Kidney (tissue), 14 donors: ENCODE measurements around the gene CLIC4. TPM values are rescaled to one million over a fixed set of nuclear protein-coding genes. Genes with fewer than 3 reads are reported as not detected.
A peak's percentile ranks its signal among the peaks of the same experiment; 100 is the strongest.
"Not testable (repeated sequence)": the region's sequence is repeated elsewhere in the genome, so short reads cannot be mapped to it uniquely, and the experiment has no call there.

ENCODE experiments used
- DNase-seq, 5 donors: peaks; one replicate each; pipeline ENCODE4 v3.0.0-alpha.2; 2013 to 2020
- FAIRE-seq: peaks from 2 replicates; lab custom pipeline; 2012; peaks lifted over from hg19 to GRCh38; lab: Jason Lieb, UNC
- H3K27ac ChIP-seq, 2 donors: one replicate each; pipeline ENCODE4 v1.7.0; 2013; ENCODE audit warnings: low read depth in 2 of 2, low read length in 2 of 2, inconsistent platforms in 1 of 2
- H3K27me3 ChIP-seq: one replicate; pipeline ENCODE4 v1.7.1; 2013; ENCODE audit warnings: low read length, inconsistent platforms; ENCODE audit not compliant: control insufficient read depth, insufficient read depth
- H3K36me3 ChIP-seq, 3 donors: one replicate each; pipeline versions ENCODE4 v1.7.0 to v1.7.1; 2013; ENCODE audit warnings: low read length in 3 of 3, control low read depth in 1 of 3, inconsistent platforms in 1 of 3; ENCODE audit not compliant: insufficient read depth in 3 of 3, control insufficient read depth in 2 of 3
- H3K4me1 ChIP-seq, 3 donors: one replicate each; pipeline versions ENCODE4 v1.7.0 to v1.7.1; 2013; ENCODE audit warnings: low read length in 3 of 3, inconsistent platforms in 1 of 3, low read depth in 1 of 3; ENCODE audit not compliant: control insufficient read depth in 2 of 3, insufficient read depth in 2 of 3
- H3K4me3 ChIP-seq, 3 donors: one replicate each; pipeline versions ENCODE4 v1.7.0 to v1.8.1; 2013; ENCODE audit warnings: low read length in 3 of 3, control low read depth in 1 of 3, inconsistent platforms in 1 of 3
- H3K9ac ChIP-seq, 3 donors: one replicate each; pipeline versions ENCODE4 v1.7.0 to v1.7.1; 2013; ENCODE audit warnings: low read length in 3 of 3, control low read depth in 1 of 3, inconsistent platforms in 1 of 3
- H3K9me3 ChIP-seq, 3 donors: one replicate each; pipeline versions ENCODE4 v1.7.0 to v1.7.1; 2013; ENCODE audit warnings: low read length in 3 of 3, control low read depth in 1 of 3, inconsistent platforms in 1 of 3; ENCODE audit not compliant: control insufficient read depth in 2 of 3, insufficient read depth in 1 of 3
- intact Hi-C: fragments of 100-400 bp; cut with DNase I; formaldehyde crosslinking; loops from one replicate; pipeline ENCODE4 v1.11.1; 2022
- polyA plus RNA-seq: library from polyadenylated mRNA; stranded (reverse); fragments of 350-450 nt; fragmentation: Illumina TruSeq; extraction: RNeasy Lipid Tissue Mini Kit (QIAGEN cat#74804); gene quantifications from one replicate; pipeline ENCODE4 v1.2.3, GENCODE V29; 2014; ENCODE audit warnings: low read depth, low replicate concordance; ENCODE audit not compliant: insufficient read depth
- total RNA-seq: library from RNA; stranded (reverse); fragmentation: NEBNext Ultra II Directional; extraction: Animal tissue kit (Norgen Biotek cat#: 25700); gene quantifications from one replicate; pipeline ENCODE4 v1.2.1, GENCODE V29; 2021
- TF ChIP-seq, protein P1 (sequence below): IDR thresholded peaks from 3 replicates; pipeline ENCODE4 v1.5.1; 2012; ENCODE audit warnings: mild to moderate bottlenecking, moderate library complexity, borderline replicate concordance; ENCODE audit not compliant: insufficient read depth; ENCODE audit errors: extremely low read depth
- donor health status: control.
- donor health status: control.
- donor health status: control.
- donor health status: control.
- donor health status: control.
- donor health status: DM: yes; HTN: yes; CAD: no.
- donor health status: Normal renal cell carcinoma (clear cell type).

The CLIC4 gene
- total and polyA plus RNA-seq, 2 donors from 2014 or later = 72.7 to 315 TPM

GRCh38 chr1:24793447-24794129 is 48.3 kb downstream of the CLIC4 start:
- no peak overlapping the region for H3K9ac ChIP-seq
- H3K27me3 ChIP-seq = no peaks in the 10 kb centered on the region
- no peak overlapping the region for H3K4me3 ChIP-seq
- TF ChIP-seq, protein P1, sequence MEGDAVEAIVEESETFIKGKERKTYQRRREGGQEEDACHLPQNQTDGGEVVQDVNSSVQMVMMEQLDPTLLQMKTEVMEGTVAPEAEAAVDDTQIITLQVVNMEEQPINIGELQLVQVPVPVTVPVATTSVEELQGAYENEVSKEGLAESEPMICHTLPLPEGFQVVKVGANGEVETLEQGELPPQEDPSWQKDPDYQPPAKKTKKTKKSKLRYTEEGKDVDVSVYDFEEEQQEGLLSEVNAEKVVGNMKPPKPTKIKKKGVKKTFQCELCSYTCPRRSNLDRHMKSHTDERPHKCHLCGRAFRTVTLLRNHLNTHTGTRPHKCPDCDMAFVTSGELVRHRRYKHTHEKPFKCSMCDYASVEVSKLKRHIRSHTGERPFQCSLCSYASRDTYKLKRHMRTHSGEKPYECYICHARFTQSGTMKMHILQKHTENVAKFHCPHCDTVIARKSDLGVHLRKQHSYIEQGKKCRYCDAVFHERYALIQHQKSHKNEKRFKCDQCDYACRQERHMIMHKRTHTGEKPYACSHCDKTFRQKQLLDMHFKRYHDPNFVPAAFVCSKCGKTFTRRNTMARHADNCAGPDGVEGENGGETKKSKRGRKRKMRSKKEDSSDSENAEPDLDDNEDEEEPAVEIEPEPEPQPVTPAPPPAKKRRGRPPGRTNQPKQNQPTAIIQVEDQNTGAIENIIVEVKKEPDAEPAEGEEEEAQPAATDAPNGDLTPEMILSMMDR = no peak
- no peaks in the 10 kb centered on the region for H3K36me3 ChIP-seq
- DNase-seq (no peak), FAIRE-seq (no peak)
- intact Hi-C loops = no loop called here
- no peaks in the 10 kb centered on the region for H3K4me1 ChIP-seq
- peak overlapping the region; percentile 41 to 42 for H3K27ac ChIP-seq
- no peaks in the 10 kb centered on the region for H3K9me3 ChIP-seq

DNA sequence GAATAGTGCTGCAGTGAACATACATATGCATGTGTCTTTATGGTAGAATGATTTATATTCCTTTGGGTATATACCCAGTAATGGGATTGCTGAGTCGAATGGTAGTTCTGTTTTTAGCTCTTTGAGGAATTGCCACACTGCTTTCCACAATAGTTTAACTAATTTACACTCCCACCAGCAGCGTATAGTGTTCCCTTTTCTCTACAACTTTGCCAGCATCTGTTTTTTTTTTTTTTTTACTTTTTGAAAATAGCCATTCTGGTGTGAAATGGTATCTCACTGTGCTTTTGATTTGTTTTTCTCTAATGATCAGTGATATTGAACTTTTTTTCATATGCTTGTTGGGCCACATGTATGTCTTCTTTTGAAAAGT is 48.9 kb downstream of the CLIC4 start:
- FAIRE-seq, H3K27me3 ChIP-seq, H3K9me3 ChIP-seq, H3K36me3 ChIP-seq, intact Hi-C loops, DNase-seq, H3K4me1 ChIP-seq, H3K9ac ChIP-seq, H3K4me3 ChIP-seq: not testable (repeated sequence)
- peak overlapping the region in 1 of 2 donors; percentile 42 for H3K27ac ChIP-seq

GRCh38 chr1:24795236-24795635 is 50.0 kb downstream of the CLIC4 start:
- Histone ChIP-seq H3K4me3 (no peak overlapping the region), H3K9ac (no peak overlapping the region), H3K4me1 (no peaks in the 10 kb centered on the region), H3K27me3 (no peaks in the 10 kb centered on the region), H3K36me3 (no peaks in the 10 kb centered on the region), H3K27ac (no peak overlapping the region), H3K9me3 (no peaks in the 10 kb centered on the region)
- no peak for FAIRE-seq
- DNase-seq = no peak
- intact Hi-C loops = no loop called here
- TF ChIP-seq, protein P1 = no peak

DNA sequence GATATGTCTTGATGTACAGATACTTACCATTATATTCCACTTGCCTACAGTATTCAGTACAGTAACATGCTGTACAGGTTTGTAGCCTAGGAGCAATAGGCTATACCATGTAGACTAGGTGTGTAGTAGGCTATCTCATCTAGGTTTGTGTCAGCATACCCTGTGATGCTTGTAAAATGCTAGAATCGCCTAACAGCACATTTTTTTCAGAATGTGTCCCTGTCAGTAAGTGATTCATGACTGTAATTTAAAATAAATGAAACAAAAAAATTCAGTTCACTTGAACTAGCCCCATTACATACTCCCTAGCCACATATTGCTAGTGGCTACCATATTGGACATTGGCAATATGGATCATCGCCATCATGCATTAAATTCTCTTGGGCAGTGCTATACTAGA is 51.3 kb downstream of the CLIC4 start:
- no peaks in the 10 kb centered on the region for H3K27me3 ChIP-seq
- H3K9ac ChIP-seq = no peak overlapping the region
- no peaks in the 10 kb centered on the region for H3K4me1 ChIP-seq
- no peak overlapping the region for H3K27ac ChIP-seq
- no peaks in the 10 kb centered on the region for H3K36me3 ChIP-seq
- H3K4me3 ChIP-seq = no peak overlapping the region
- H3K9me3 ChIP-seq = no peaks in the 10 kb centered on the region
- intact Hi-C loops = no loop called here
- TF ChIP-seq, protein P1 = no peak
- no peak for FAIRE-seq
- no peak for DNase-seq

DNA sequence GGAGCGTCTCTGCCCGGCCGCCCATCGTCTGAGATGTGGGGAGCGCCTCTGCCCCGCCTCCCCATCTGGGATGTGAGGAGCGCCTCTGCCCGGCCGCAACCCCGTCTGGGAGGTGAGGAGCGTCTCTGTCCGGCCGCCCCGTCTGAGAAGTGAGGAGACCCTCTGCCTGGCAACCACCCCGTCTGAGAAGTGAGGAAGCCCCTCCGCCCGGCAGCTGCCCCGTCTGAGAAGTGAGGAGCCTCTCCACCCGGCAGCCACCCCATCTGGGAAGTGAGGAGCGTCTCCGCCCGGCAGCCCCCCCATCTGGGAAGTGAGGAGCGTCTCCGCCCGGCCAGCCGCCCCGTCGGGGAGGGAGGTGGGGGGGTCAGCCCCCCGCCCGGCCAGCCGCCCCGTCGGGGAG is 54.0 kb downstream of the CLIC4 start:
- H3K9me3 ChIP-seq, DNase-seq, H3K4me1 ChIP-seq, H3K9ac ChIP-seq, FAIRE-seq, H3K36me3 ChIP-seq, intact Hi-C loops, H3K4me3 ChIP-seq, H3K27ac ChIP-seq, H3K27me3 ChIP-seq: not testable (repeated sequence)
